HepG2 (cell line): ENCODE measurements around the gene TPRN. TPM values are rescaled to one million over a fixed set of nuclear protein-coding genes. Genes with fewer than 3 reads are reported as not detected.

Experiments used
- BCL6 ChIP-seq: IDR thresholded peaks from 2 replicates; pipeline ENCODE4 v1.6.1; 2016; ENCODE audit warnings: missing genetic modification reagents, missing compliant biosample characterization
- CAMTA2 ChIP-seq: sonication (generic); formaldehyde crosslinking; IDR thresholded peaks from 2 replicates; pipeline ENCODE4 v1.4.0; 2020; ENCODE audit warnings: mild to moderate bottlenecking, missing genetic modification reagents, borderline replicate concordance
- HIVEP1 ChIP-seq: sonication (generic); formaldehyde crosslinking; IDR thresholded peaks from 2 replicates; pipeline ENCODE4 v1.4.0; 2020; ENCODE audit warnings: mild to moderate bottlenecking, missing genetic modification reagents
- MEIS1 ChIP-seq: sonication (generic); formaldehyde crosslinking; IDR thresholded peaks from 2 replicates; pipeline ENCODE4 v1.9.0; 2021; ENCODE audit warnings: mild to moderate bottlenecking, missing genetic modification reagents, moderate library complexity, borderline replicate concordance
- TBX2 ChIP-seq: sonication (generic); formaldehyde crosslinking; IDR thresholded peaks from 2 replicates; pipeline ENCODE4 v1.5.0; 2020; ENCODE audit warnings: missing genetic modification reagents, mild to moderate bottlenecking, borderline replicate concordance
- ZFY ChIP-seq: sonication (generic); formaldehyde crosslinking; IDR thresholded peaks from 2 replicates; pipeline ENCODE4 v1.4.0; 2020; ENCODE audit warnings: missing genetic modification reagents
- ZNF121 ChIP-seq: sonication (generic); formaldehyde crosslinking; IDR thresholded peaks from 2 replicates; pipeline ENCODE4 v1.5.0; 2020; ENCODE audit warnings: mild to moderate bottlenecking, missing genetic modification reagents
- ZNF224 ChIP-seq: sonication (generic); formaldehyde crosslinking; IDR thresholded peaks from 2 replicates; pipeline ENCODE4 v1.5.0; 2020; ENCODE audit warnings: mild to moderate bottlenecking, missing genetic modification reagents
- ZNF382 ChIP-seq: sonication (generic); formaldehyde crosslinking; IDR thresholded peaks from 2 replicates; pipeline ENCODE4 v1.5.0; 2020; ENCODE audit warnings: missing genetic modification reagents, mild to moderate bottlenecking, borderline replicate concordance
- ZNF607 ChIP-seq: sonication (generic); formaldehyde crosslinking; IDR thresholded peaks from 2 replicates; pipeline ENCODE4 v1.5.1; 2020; ENCODE audit warnings: missing genetic modification reagents, mild to moderate bottlenecking, borderline replicate concordance
- ZNF670 ChIP-seq: sonication (generic); formaldehyde crosslinking; IDR thresholded peaks from 2 replicates; pipeline ENCODE4 v1.8.0; 2022; ENCODE audit warnings: mild to moderate bottlenecking, missing genetic modification reagents, borderline replicate concordance
- polyA plus RNA-seq, 8 experiments: library from polyadenylated mRNA; depleted of rRNA in 3 of 8; stranded (reverse) in 7 of 8; unstranded in 1 of 8; fragments of >200 nt; fragmentation: Illumina TruSeq in 4 of 8; extraction: Trizol in 4 of 8; gene quantifications; 2 replicates each; pipeline versions ENCODE4 v1.2.1 to v1.2.3, GENCODE V29; 2011 to 2016; ENCODE audit warnings: low read depth in 4 of 8, missing spikeins in 1 of 8, mixed read lengths in 1 of 8; ENCODE audit not compliant: insufficient read depth in 1 of 8
- total RNA-seq, 5 experiments: library from RNA; depleted of rRNA; stranded (reverse); fragments of >200 nt; fragmentation: Illumina TruSeq; extraction: Trizol; gene quantifications; 2 replicates each; pipeline ENCODE4 v1.2.3, GENCODE V29; 2016; ENCODE audit warnings: low read depth in 1 of 5
- TF ChIP-seq, protein P1 (sequence below): sonication (generic); formaldehyde crosslinking; IDR thresholded peaks from 2 replicates; pipeline ENCODE4 v1.4.0; 2020; ENCODE audit warnings: missing genetic modification reagents
- TF ChIP-seq, protein P2 (sequence below): sonication (generic); IDR thresholded peaks from 2 replicates; pipeline ENCODE4 v1.6.1; 2016; ENCODE audit warnings: low read depth, borderline replicate concordance
- TF ChIP-seq, protein P3 (sequence below): sonication (generic); formaldehyde crosslinking; IDR thresholded peaks from 2 replicates; pipeline ENCODE4 v1.5.0; 2020; ENCODE audit warnings: mild to moderate bottlenecking, missing genetic modification reagents, moderate library complexity
- TF ChIP-seq, protein P4 (sequence below): sonication (generic); formaldehyde crosslinking; IDR thresholded peaks from 2 replicates; pipeline ENCODE4 v1.8.1; 2023; ENCODE audit warnings: mild to moderate bottlenecking, missing genetic modification reagents, borderline replicate concordance
- TF ChIP-seq, protein P5 (sequence below): sonication (generic); formaldehyde crosslinking; IDR thresholded peaks from 2 replicates; pipeline ENCODE4 v1.4.0; 2020; ENCODE audit warnings: missing genetic modification reagents

The TPRN gene
- total and polyA plus RNA-seq, 2 of the 13 experiments (the other 11 are each of a cell fraction or from before 2014, with no cell fraction given): 10.1 to 19.2 TPM

DNA sequence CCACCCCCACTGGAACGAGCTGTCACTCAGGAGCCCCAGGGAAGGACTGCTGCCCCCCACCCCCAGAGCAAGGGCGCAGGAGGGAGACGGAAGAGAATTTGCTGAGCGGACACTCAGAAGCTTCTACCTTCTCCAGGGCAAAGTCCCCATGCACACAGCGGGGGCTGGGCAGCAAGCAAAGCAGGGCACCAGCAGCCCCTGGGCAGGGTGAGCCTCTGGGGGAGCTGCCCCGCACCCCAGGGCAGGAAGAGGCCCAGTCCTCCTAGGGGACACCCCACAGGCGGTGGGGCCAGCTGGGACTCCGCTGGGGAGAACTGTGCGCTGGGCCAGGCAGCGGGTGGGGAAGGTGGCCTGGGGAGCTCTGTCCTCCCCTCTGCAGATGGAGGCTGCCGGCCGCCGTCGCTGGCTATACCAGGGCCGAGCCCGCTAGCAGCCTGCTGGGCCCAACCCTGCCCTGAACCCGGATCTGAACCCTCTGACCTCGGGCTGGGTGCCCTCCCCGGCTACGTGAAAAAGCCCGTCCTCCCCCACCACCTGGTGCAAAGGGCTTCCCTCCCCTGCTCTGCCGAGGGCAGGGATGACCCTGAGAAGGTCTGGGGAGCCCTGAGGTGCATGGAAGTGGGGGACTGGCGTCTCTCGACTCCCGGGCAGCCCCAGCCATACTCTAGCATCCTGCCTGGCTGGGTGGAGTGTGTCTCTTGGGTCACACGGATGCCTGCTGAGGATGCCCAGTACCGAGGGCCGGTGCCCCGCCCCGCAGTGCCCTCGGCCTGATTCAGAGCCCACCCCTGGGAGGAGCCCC, 29.6 kb upstream of the TPRN start (continued):
- TF ChIP-seq, protein P1, sequence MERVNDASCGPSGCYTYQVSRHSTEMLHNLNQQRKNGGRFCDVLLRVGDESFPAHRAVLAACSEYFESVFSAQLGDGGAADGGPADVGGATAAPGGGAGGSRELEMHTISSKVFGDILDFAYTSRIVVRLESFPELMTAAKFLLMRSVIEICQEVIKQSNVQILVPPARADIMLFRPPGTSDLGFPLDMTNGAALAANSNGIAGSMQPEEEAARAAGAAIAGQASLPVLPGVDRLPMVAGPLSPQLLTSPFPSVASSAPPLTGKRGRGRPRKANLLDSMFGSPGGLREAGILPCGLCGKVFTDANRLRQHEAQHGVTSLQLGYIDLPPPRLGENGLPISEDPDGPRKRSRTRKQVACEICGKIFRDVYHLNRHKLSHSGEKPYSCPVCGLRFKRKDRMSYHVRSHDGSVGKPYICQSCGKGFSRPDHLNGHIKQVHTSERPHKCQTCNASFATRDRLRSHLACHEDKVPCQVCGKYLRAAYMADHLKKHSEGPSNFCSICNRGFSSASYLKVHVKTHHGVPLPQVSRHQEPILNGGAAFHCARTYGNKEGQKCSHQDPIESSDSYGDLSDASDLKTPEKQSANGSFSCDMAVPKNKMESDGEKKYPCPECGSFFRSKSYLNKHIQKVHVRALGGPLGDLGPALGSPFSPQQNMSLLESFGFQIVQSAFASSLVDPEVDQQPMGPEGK: peak; percentile 86
- TF ChIP-seq, protein P2, sequence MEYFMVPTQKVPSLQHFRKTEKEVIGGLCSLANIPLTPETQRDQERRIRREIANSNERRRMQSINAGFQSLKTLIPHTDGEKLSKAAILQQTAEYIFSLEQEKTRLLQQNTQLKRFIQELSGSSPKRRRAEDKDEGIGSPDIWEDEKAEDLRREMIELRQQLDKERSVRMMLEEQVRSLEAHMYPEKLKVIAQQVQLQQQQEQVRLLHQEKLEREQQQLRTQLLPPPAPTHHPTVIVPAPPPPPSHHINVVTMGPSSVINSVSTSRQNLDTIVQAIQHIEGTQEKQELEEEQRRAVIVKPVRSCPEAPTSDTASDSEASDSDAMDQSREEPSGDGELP: peak; percentile 52; the same call in 1 of the 2 replicates
- no peak for TF ChIP-seq MEIS1
- TF ChIP-seq, protein P3, sequence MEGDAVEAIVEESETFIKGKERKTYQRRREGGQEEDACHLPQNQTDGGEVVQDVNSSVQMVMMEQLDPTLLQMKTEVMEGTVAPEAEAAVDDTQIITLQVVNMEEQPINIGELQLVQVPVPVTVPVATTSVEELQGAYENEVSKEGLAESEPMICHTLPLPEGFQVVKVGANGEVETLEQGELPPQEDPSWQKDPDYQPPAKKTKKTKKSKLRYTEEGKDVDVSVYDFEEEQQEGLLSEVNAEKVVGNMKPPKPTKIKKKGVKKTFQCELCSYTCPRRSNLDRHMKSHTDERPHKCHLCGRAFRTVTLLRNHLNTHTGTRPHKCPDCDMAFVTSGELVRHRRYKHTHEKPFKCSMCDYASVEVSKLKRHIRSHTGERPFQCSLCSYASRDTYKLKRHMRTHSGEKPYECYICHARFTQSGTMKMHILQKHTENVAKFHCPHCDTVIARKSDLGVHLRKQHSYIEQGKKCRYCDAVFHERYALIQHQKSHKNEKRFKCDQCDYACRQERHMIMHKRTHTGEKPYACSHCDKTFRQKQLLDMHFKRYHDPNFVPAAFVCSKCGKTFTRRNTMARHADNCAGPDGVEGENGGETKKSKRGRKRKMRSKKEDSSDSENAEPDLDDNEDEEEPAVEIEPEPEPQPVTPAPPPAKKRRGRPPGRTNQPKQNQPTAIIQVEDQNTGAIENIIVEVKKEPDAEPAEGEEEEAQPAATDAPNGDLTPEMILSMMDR (CRISPR knock-in tag): peak; percentile 20; the same call in 1 of the 2 replicates
- no peak for TF ChIP-seq ZNF382
- TF ChIP-seq HIVEP1 (CRISPR knock-in tag): peak; percentile 86; the same call in 1 of the 2 replicates
- TF ChIP-seq, protein P4, sequence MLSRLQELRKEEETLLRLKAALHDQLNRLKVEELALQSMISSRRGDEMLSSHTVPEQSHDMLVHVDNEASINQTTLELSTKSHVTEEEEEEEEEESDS (CRISPR knock-in tag): no peak
- TF ChIP-seq, protein P5, sequence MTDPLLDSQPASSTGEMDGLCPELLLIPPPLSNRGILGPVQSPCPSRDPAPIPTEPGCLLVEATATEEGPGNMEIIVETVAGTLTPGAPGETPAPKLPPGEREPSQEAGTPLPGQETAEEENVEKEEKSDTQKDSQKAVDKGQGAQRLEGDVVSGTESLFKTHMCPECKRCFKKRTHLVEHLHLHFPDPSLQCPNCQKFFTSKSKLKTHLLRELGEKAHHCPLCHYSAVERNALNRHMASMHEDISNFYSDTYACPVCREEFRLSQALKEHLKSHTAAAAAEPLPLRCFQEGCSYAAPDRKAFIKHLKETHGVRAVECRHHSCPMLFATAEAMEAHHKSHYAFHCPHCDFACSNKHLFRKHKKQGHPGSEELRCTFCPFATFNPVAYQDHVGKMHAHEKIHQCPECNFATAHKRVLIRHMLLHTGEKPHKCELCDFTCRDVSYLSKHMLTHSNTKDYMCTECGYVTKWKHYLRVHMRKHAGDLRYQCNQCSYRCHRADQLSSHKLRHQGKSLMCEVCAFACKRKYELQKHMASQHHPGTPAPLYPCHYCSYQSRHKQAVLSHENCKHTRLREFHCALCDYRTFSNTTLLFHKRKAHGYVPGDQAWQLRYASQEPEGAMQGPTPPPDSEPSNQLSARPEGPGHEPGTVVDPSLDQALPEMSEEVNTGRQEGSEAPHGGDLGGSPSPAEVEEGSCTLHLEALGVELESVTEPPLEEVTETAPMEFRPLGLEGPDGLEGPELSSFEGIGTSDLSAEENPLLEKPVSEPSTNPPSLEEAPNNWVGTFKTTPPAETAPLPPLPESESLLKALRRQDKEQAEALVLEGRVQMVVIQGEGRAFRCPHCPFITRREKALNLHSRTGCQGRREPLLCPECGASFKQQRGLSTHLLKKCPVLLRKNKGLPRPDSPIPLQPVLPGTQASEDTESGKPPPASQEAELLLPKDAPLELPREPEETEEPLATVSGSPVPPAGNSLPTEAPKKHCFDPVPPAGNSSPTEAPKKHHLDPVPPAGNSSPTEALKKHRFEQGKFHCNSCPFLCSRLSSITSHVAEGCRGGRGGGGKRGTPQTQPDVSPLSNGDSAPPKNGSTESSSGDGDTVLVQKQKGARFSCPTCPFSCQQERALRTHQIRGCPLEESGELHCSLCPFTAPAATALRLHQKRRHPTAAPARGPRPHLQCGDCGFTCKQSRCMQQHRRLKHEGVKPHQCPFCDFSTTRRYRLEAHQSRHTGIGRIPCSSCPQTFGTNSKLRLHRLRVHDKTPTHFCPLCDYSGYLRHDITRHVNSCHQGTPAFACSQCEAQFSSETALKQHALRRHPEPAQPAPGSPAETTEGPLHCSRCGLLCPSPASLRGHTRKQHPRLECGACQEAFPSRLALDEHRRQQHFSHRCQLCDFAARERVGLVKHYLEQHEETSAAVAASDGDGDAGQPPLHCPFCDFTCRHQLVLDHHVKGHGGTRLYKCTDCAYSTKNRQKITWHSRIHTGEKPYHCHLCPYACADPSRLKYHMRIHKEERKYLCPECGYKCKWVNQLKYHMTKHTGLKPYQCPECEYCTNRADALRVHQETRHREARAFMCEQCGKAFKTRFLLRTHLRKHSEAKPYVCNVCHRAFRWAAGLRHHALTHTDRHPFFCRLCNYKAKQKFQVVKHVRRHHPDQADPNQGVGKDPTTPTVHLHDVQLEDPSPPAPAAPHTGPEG (CRISPR knock-in tag): no peak
- peak; percentile 49 for TF ChIP-seq BCL6 (CRISPR knock-in tag)
- 0 out of 2 replicates have a peak, but pooled peaks have one; percentile 60 for TF ChIP-seq ZNF607 (CRISPR knock-in tag)
- peak; percentile 68 for TF ChIP-seq ZFY (CRISPR knock-in tag)
- TF ChIP-seq ZNF224 (CRISPR knock-in tag): peak; percentile 70; the same call in 1 of the 2 replicates
- no peak for TF ChIP-seq CAMTA2 (CRISPR knock-in tag)
- peak; percentile 55; the same call in 1 of the 2 replicates for TF ChIP-seq TBX2 (CRISPR knock-in tag)
- peak; percentile 90 for TF ChIP-seq ZNF670
- no peak for TF ChIP-seq ZNF121 (CRISPR knock-in tag)
